Esophagus (tissue), 2 donors: ENCODE results near the gene FBXL17. TPM values are rescaled to one million over a fixed set of nuclear protein-coding genes. Genes with fewer than 3 reads are reported as not detected.

Source experiments
- H3K27ac ChIP-seq, 2 donors: one replicate each; pipeline ENCODE4 v1.5.1; 2013; ENCODE audit warnings: low read depth in 2 of 2, mild to moderate bottlenecking in 2 of 2, inconsistent platforms in 1 of 2, low read length in 1 of 2, moderate library complexity in 1 of 2
- H3K27me3 ChIP-seq, 2 donors: one replicate each; pipeline ENCODE4 v1.6.1; 2013; ENCODE audit warnings: low read length in 2 of 2, control low read depth in 1 of 2, mild to moderate bottlenecking in 1 of 2; ENCODE audit not compliant: insufficient read depth in 2 of 2, control insufficient read depth in 1 of 2
- H3K36me3 ChIP-seq, 2 donors: one replicate each; pipeline ENCODE4 v1.6.1; 2013; ENCODE audit warnings: low read length in 1 of 2; ENCODE audit not compliant: control insufficient read depth in 2 of 2, insufficient read depth in 2 of 2
- H3K4me1 ChIP-seq, 2 donors: one replicate each; pipeline ENCODE4 v1.6.1; 2013; ENCODE audit warnings: low read length in 1 of 2; ENCODE audit not compliant: control insufficient read depth in 2 of 2, insufficient read depth in 2 of 2
- H3K4me3 ChIP-seq, 2 donors: one replicate each; pipeline ENCODE4 v1.5.1; 2013; ENCODE audit warnings: low read length in 2 of 2, mild to moderate bottlenecking in 2 of 2, low read depth in 1 of 2, moderate library complexity in 1 of 2
- H3K9me3 ChIP-seq, 2 donors: one replicate each; pipeline ENCODE4 v1.6.1; 2013; ENCODE audit warnings: mild to moderate bottlenecking in 2 of 2, low read depth in 1 of 2, low read length in 1 of 2, moderate library complexity in 1 of 2; ENCODE audit not compliant: control insufficient read depth in 2 of 2, insufficient read depth in 1 of 2
- WGBS, 2 donors: extraction: QIAGEN DNeasy Blood & Tissue Kit; methylation state at CpG; one replicate each; pipeline ENCODE4 v1.1.7; 2013; 5-methylcytosine and 5-hydroxymethylcytosine counted together
- polyA plus RNA-seq, 2 donors: library from polyadenylated mRNA; stranded (reverse); fragments of 200-250 nt; gene quantifications; one replicate each; pipeline ENCODE4 v1.2.3, GENCODE V29; 2013
- donor health status: healthy with polysubstance abuse.
- donor health status: Bipolar disorder and iron deficiency.

The FBXL17 gene
- polyA plus RNA-seq, 2 donors: 3.0 to 5.5 TPM

- Histone ChIP-seq H3K27me3 (no peaks in the 10 kb centered on the region), H3K9me3 (no peaks in the 10 kb centered on the region)
- 88 to 90% methylated on average over 2 of the region's 2 CpGs for WGBS, 2 donors
Observed at GRCh38 chr5:108025957-108026356, 355.9 kb downstream of the FBXL17 start.

GRCh38 chr5:108024986-108025385 is 356.9 kb downstream of the FBXL17 start:
- no peak overlapping the region for H3K27ac ChIP-seq
- no peaks in the 10 kb centered on the region for H3K4me1 ChIP-seq
- no peaks in the 10 kb centered on the region for H3K27me3 ChIP-seq
- 71 to 85% methylated on average over 1 of the region's 1 CpG for WGBS, 2 donors
- H3K9me3 ChIP-seq: no peaks in the 10 kb centered on the region
- H3K4me3 ChIP-seq: no peak overlapping the region
- H3K36me3 ChIP-seq: no peaks in the 10 kb centered on the region

More at GRCh38 chr5:108025957-108026356, 355.9 kb downstream of the FBXL17 start:
- Histone ChIP-seq H3K36me3 (no peaks in the 10 kb centered on the region), H3K4me3 (no peak overlapping the region), H3K27ac (no peak overlapping the region), H3K4me1 (no peaks in the 10 kb centered on the region)

- 88 to 93% methylated on average over 2 of the region's 2 CpGs for WGBS, 2 donors
- H3K4me1 ChIP-seq: no peaks in the 10 kb centered on the region
- no peaks in the 10 kb centered on the region for H3K36me3 ChIP-seq
Observed at GRCh38 chr5:108016101-108016500, 365.8 kb downstream of the FBXL17 start.

GRCh38 chr5:108006791-108007190 is 375.1 kb downstream of the FBXL17 start:
- no peak overlapping the region for H3K27ac ChIP-seq
- H3K36me3 ChIP-seq: no peaks in the 10 kb centered on the region
- 91 to 96% methylated on average over 3 of the region's 3 CpGs for WGBS, 2 donors
- H3K9me3 ChIP-seq: no peaks in the 10 kb centered on the region
- no peaks in the 10 kb centered on the region for H3K27me3 ChIP-seq
- no peaks in the 10 kb centered on the region for H3K4me1 ChIP-seq
- no peak overlapping the region for H3K4me3 ChIP-seq

More at GRCh38 chr5:108016101-108016500, 365.8 kb downstream of the FBXL17 start:
- Histone ChIP-seq H3K9me3 (no peaks in the 10 kb centered on the region), H3K4me3 (no peak overlapping the region), H3K27ac (no peak overlapping the region), H3K27me3 (no peaks in the 10 kb centered on the region)

- Histone ChIP-seq H3K36me3 (no peaks in the 10 kb centered on the region), H3K4me1 (no peaks in the 10 kb centered on the region), H3K9me3 (no peaks in the 10 kb centered on the region), H3K27me3 (no peaks in the 10 kb centered on the region), H3K27ac (no peak overlapping the region), H3K4me3 (no peak overlapping the region)
- WGBS, 2 donors: 15 to 36% methylated on average over 1 of the region's 1 CpG
Observed at GRCh38 chr5:108003178-108003577, 378.7 kb downstream of the FBXL17 start.

- Histone ChIP-seq H3K36me3 (no peaks in the 10 kb centered on the region), H3K4me1 (no peaks in the 10 kb centered on the region), H3K27me3 (no peaks in the 10 kb centered on the region), H3K9me3 (no peaks in the 10 kb centered on the region), H3K4me3 (no peak overlapping the region), H3K27ac (no peak overlapping the region)
- 92 to 99% methylated on average over 4 of the region's 4 CpGs for WGBS, 2 donors
Observed at GRCh38 chr5:108001222-108001621, 380.7 kb downstream of the FBXL17 start.

- WGBS, 2 donors: 58 to 64% methylated on average over 4 of the region's 4 CpGs
Observed at GRCh38 chr5:107997338-107997980, 384.4 kb downstream of the FBXL17 start.

GRCh38 chr5:107993341-107993740 is 388.6 kb downstream of the FBXL17 start:
- WGBS, 2 donors: 94% methylated on average over 2 of the region's 2 CpGs
- Histone ChIP-seq H3K4me3 (no peak overlapping the region), H3K9me3 (no peaks in the 10 kb centered on the region), H3K4me1 (no peaks in the 10 kb centered on the region), H3K36me3 (no peaks in the 10 kb centered on the region), H3K27ac (no peak overlapping the region), H3K27me3 (no peaks in the 10 kb centered on the region)

More at GRCh38 chr5:107997338-107997980, 384.4 kb downstream of the FBXL17 start:
- H3K9me3 ChIP-seq: no peaks in the 10 kb centered on the region
- H3K36me3 ChIP-seq: no peaks in the 10 kb centered on the region
- no peaks in the 10 kb centered on the region for H3K27me3 ChIP-seq
- H3K4me1 ChIP-seq: no peaks in the 10 kb centered on the region
- H3K4me3 ChIP-seq: no peak overlapping the region
- no peak overlapping the region for H3K27ac ChIP-seq

GRCh38 chr5:107990881-107991810 is 390.8 kb downstream of the FBXL17 start:
- H3K27ac ChIP-seq: no peak overlapping the region
- WGBS, 2 donors: 82 to 87% methylated on average over 7 of the region's 7 CpGs

More at GRCh38 chr5:107990881-107991810, 390.8 kb downstream of the FBXL17 start:
- no peaks in the 10 kb centered on the region for H3K27me3 ChIP-seq
- no peaks in the 10 kb centered on the region for H3K36me3 ChIP-seq
- no peaks in the 10 kb centered on the region for H3K4me1 ChIP-seq
- H3K4me3 ChIP-seq: no peak overlapping the region
- H3K9me3 ChIP-seq: no peaks in the 10 kb centered on the region
